GM12874 (cell line): ENCODE data around the gene LINS1.

Source experiments
- TF ChIP-seq, protein P1 (sequence below): IDR thresholded peaks from 2 replicates; pipeline ENCODE4 v1.5.1; 2011; ENCODE audit warnings: low read depth, mild to moderate bottlenecking, control low read depth, low read length, moderate library complexity; ENCODE audit not compliant: insufficient read depth

LINS1 gene

GRCh38 chr15:100623301-100623700 lies 21.3 kb upstream of the LINS1 start:
- TF ChIP-seq, protein P1, sequence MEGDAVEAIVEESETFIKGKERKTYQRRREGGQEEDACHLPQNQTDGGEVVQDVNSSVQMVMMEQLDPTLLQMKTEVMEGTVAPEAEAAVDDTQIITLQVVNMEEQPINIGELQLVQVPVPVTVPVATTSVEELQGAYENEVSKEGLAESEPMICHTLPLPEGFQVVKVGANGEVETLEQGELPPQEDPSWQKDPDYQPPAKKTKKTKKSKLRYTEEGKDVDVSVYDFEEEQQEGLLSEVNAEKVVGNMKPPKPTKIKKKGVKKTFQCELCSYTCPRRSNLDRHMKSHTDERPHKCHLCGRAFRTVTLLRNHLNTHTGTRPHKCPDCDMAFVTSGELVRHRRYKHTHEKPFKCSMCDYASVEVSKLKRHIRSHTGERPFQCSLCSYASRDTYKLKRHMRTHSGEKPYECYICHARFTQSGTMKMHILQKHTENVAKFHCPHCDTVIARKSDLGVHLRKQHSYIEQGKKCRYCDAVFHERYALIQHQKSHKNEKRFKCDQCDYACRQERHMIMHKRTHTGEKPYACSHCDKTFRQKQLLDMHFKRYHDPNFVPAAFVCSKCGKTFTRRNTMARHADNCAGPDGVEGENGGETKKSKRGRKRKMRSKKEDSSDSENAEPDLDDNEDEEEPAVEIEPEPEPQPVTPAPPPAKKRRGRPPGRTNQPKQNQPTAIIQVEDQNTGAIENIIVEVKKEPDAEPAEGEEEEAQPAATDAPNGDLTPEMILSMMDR, result no peak

GRCh38 chr15:100616700-100617099 lies 14.7 kb upstream of the LINS1 start:
- TF ChIP-seq, protein P1, result no peak

GRCh38 chr15:100615801-100616200 lies 13.8 kb upstream of the LINS1 start:
- TF ChIP-seq, protein P1, result no peak

DNA sequence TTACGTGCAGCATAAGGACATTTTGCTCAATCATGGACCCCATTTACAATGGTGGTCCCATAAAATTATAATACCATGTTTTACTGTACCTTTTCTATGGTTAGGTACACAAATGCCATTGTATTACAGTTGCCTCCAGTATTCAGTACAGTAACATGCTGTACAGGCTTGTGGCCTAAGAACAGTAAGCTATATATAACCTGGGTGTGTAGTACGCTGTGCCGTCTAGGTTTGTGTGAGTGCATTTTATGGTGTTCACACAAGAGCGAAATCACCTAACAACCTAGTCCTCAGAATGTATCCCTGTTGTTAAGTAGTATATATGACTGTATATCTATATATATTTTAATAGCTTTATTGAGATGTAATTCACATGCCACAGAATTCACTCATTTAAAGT lies 12.9 kb upstream of the LINS1 start:
- TF ChIP-seq, protein P1, result no peak

DNA sequence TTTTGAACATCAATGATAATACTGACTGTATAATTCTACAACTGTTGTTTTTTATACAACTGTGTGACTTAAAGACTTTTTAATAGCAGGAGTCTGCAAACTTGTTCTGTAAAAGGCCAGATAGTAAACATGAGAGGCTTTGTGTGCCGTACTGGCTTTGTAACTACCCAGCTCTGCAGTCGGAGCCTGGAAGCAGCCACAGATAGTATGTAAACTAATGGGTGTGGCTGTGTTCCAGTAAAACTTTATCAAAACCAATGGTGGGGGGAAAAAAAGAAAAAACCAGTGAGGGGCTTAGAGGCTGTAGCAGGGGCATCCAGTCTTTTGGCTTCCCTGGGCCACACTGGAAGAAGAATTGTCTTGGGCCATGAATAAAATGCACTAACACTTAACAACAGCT lies 12.4 kb upstream of the LINS1 start:
- TF ChIP-seq, protein P1, result no peak

GRCh38 chr15:100613208-100613607 lies 11.2 kb upstream of the LINS1 start:
- TF ChIP-seq, protein P1, result no peak

DNA sequence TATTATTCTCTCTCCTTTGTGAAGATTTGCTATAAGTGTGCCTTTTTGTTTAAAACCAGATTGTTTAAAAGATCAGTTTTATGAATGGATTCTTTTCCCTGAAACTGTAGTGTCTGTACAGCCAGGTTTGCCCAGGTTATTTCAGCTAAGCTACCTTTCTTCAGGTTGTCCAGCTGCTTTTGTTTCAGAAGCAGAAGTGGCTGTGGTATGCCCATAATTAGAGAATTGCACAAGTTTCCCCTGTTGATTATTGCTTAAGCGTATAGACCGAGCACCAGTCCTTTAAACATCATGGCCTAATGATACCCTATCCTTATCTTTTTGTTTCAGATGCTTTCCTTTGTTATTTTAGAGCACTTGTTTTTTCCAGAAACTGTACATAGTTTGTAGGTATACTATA lies 10.6 kb upstream of the LINS1 start:
- TF ChIP-seq, protein P1, result no peak
